ENCODE data around the gene IGFN1. TPM values are rescaled to one million over a fixed set of nuclear protein-coding genes. Genes with fewer than 3 reads are reported as not detected.

IGFN1 gene
- total and polyA plus RNA-seq, 2 of the 8 experiments (the other 6 are each of a cell fraction or from before 2014, with no cell fraction given): not detected

DNA sequence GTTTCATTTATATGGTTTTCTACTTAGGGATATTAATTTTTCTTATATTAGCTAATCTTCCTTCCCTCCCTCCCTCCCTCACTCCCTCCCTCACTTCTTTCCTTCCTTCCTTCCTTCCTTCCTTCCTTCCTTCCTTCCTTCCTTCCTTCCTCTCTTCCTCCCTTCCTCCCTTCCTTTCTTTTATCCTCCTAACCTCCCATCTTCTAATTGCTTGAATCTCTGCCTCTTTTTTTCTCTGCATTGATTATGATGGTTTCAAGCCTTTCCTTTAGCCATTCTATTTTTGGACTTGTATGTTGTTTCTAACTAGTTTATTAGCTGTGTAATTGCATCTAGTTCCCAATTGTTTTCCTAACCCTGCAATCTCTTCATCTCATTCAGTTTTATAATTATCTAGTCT lies 75.7 kb downstream of the IGFN1 start:
- Histone ChIP-seq H3K27ac (ENCODE audit: low read depth, low read length) (no peak overlapping the region), H3K36me3 (ENCODE audit: control insufficient read depth in 2 of 4, insufficient read depth in 4 of 4, low read length in 3 of 4) (no peaks in the 10 kb centered on the region), H3K18ac (ENCODE audit: extremely low read depth, low read length) (no peak overlapping the region), H2BK120ac (replicated peaks; ENCODE audit: low read depth, low read length) (no peak overlapping the region), H2BK15ac (ENCODE audit: low read length) (no peak overlapping the region), H3K23ac (ENCODE audit: insufficient read length) (no peak overlapping the region), H2AFZ (ENCODE audit: low read length) (no peak overlapping the region), H3K79me2 (ENCODE audit: control insufficient read depth in 1 of 2, insufficient read depth in 2 of 2, low read length in 2 of 2) (no peaks in the 10 kb centered on the region), H4K20me1 (replicated peaks in 1 of 2; ENCODE audit: control insufficient read depth in 1 of 2, insufficient read depth in 2 of 2, low read length in 2 of 2) (no peaks in the 10 kb centered on the region), H3K56ac (replicated peaks; ENCODE audit: insufficient read length, low read depth, low read length) (no peak overlapping the region), H3K79me1 (ENCODE audit: low read depth, low read length) (no peaks in the 10 kb centered on the region), H2BK12ac (ENCODE audit: low read depth, low read length) (no peak overlapping the region), H2AK5ac (ENCODE audit: low read depth, low read length) (no peak overlapping the region), H3K4me2 (ENCODE audit: insufficient read depth in 1 of 2, low read depth in 2 of 2, low read length in 2 of 2) (no peak overlapping the region), H2BK5ac (ENCODE audit: low read depth, low read length) (no peak overlapping the region), H3K27me3 (replicated peaks in 1 of 4; ENCODE audit: control insufficient read depth in 3 of 4, extremely low read depth in 1 of 4, insufficient read depth in 3 of 4, low read length in 3 of 4) (no peaks in the 10 kb centered on the region; a peak in 1 of 7 replicates), H2BK20ac (ENCODE audit: low read length) (no peak overlapping the region), H4K5ac (ENCODE audit: insufficient read length, low read depth, low read length) (no peak overlapping the region), H3K4me1 (replicated peaks in 1 of 4; ENCODE audit: control insufficient read depth in 3 of 4, insufficient read depth in 4 of 4, low read length in 3 of 4) (no peaks in the 10 kb centered on the region; a peak in 1 of 7 replicates), H3K4ac (replicated peaks; ENCODE audit: insufficient read length, low read depth, low read length) (no peak overlapping the region), H3K9me3 (ENCODE audit: insufficient read depth in 2 of 2, low read depth in 1 of 2, low read length in 1 of 2) (no peaks in the 10 kb centered on the region), H4K91ac (replicated peaks; ENCODE audit: insufficient read length, low read length) (no peak overlapping the region), H4K8ac (ENCODE audit: extremely low read depth, insufficient read depth, low read length) (no peak overlapping the region), H3K9ac (replicated peaks in 1 of 4; ENCODE audit: extremely low read depth in 1 of 4, low read depth in 3 of 4, low read length in 3 of 4) (no peak overlapping the region), H3K4me3 (ENCODE audit: extremely low read depth in 1 of 4, insufficient read depth in 2 of 4, low read depth in 3 of 4, low read length in 4 of 4) (no peak overlapping the region), H3K23me2 (ENCODE audit: low read depth, low read length) (no peaks in the 10 kb centered on the region; the same call in 1 of the 2 replicates), H3K14ac (ENCODE audit: insufficient read length) (no peak overlapping the region)
- FAIRE-seq (no peak), DNase-seq (ENCODE audit: low read depth in 1 of 2, low spot score in 2 of 2) (no peak)
- CTCF ChIA-PET (ENCODE audit: partially characterized antibody): interaction anchor here (0.7 to 9.7 kb wide), 6 partner anchors 9 to 94 kb away, joined by 3 to 154 read pairs (median 4); partner anchors contain the start of gene PKP1
- POLR2A ChIA-PET (ENCODE audit: partially characterized antibody): no interaction called here
- TF ChIP-seq SP4 (IDR thresholded peaks at IDR 0.05; ENCODE audit: low read length): no peak
- no peak for TF ChIP-seq EGR1 (IDR thresholded peaks at IDR 0.05; ENCODE audit: borderline replicate concordance, low read depth, low read length)
- TF ChIP-seq EZH2 (IDR thresholded peaks at IDR 0.05; ENCODE audit: low read depth, low read length, severe bottlenecking): no peak
- no peak for TF ChIP-seq KDM1A (IDR thresholded peaks at IDR 0.05; ENCODE audit: borderline replicate concordance, low read length)
- TF ChIP-seq SIN3A (conservative IDR thresholded peaks at IDR 0.05 in 1 of 2, IDR thresholded peaks at IDR 0.05 in 1 of 2; ENCODE audit: low read depth in 1 of 2, low read length in 2 of 2): no peak

Data from H1 (cell line).